ACHN (cell line): ENCODE measurements around the gene MTHFSD.

ENCODE experiments used
- DNase-seq: peaks from one replicate; pipeline ENCODE4 v3.0.0-alpha.2; 2015
- in situ Hi-C: cut with HindIII; loops from 2 replicates; pipeline ENCODE4 v1.10.0; 2017; ENCODE audit warnings: low sequenced_read_pairs, low pct_ligation_motif_present, low pct_unique_long_range_greater_than_20kb

Gene MTHFSD

GRCh38 chr16:86572606-86573005, 17.6 kb upstream of the MTHFSD start:
- no peak for DNase-seq
- in situ Hi-C loops, result no loop called here

- no peak for DNase-seq
- in situ Hi-C loops, result no loop called here
These were observed 17.0 kb upstream of the MTHFSD start for GRCh38 chr16:86572041-86572521.

GRCh38 chr16:86571530-86571915, 16.5 kb upstream of the MTHFSD start:
- in situ Hi-C loops, result no loop called here
- DNase-seq, result no peak

- in situ Hi-C loops, result no loop called here
- no peak for DNase-seq
These were observed 15.8 kb upstream of the MTHFSD start for GRCh38 chr16:86570558-86571529.

GRCh38 chr16:86569701-86570447, 14.8 kb upstream of the MTHFSD start:
- in situ Hi-C loops, result no loop called here
- no peak for DNase-seq

- in situ Hi-C loops, result no loop called here
- no peak for DNase-seq
These were observed 13.9 kb upstream of the MTHFSD start for GRCh38 chr16:86568677-86569623.

GRCh38 chr16:86567701-86568581, 12.9 kb upstream of the MTHFSD start:
- peak; percentile 37 for DNase-seq
- in situ Hi-C loops, result no loop called here

GRCh38 chr16:86566966-86567700, 12.1 kb upstream of the MTHFSD start:
- in situ Hi-C loops, result no loop called here
- peak; percentile 60 for DNase-seq

- in situ Hi-C loops, result no loop called here
- peak; percentile 94 for DNase-seq
These were observed 11.5 kb upstream of the MTHFSD start, which contains the start of gene FOXC2 for GRCh38 chr16:86566601-86566965. Gene FOXC2 (plus strand): TSS chr16:86566829. CDS start chr16:86567336, 507 bp downstream.

- in situ Hi-C loops, result no loop called here
- DNase-seq, result no peak
These were observed 10.8 kb upstream of the MTHFSD start for GRCh38 chr16:86565644-86566511.

- DNase-seq, result no peak
- in situ Hi-C loops, result no loop called here
These were observed 10.2 kb upstream of the MTHFSD start for GRCh38 chr16:86565181-86565631.

GRCh38 chr16:86563469-86564345, 8.7 kb upstream of the MTHFSD start:
- DNase-seq, result peak; percentile 92
- in situ Hi-C loops, result no loop called here

GRCh38 chr16:86562356-86562755, 7.3 kb upstream of the MTHFSD start:
- in situ Hi-C loops, result no loop called here
- DNase-seq, result no peak

- no peak for DNase-seq
- in situ Hi-C loops, result no loop called here
These were observed 4.8 kb upstream of the MTHFSD start for GRCh38 chr16:86559802-86560305.
